ENCODE measurements around the gene TPRN. TPM values are rescaled to one million over a fixed set of nuclear protein-coding genes. Genes with fewer than 3 reads are reported as not detected.

TPRN gene
- total RNA-seq, 1 experiment from 2014 or later: 20.3 TPM

- H3K9me3 Mint-ChIP-seq (ENCODE audit: low read depth, unreplicated experiment): no peaks in the 10 kb centered on the region
- no peak overlapping the region for H3K27ac Mint-ChIP-seq (ENCODE audit: unreplicated experiment)
- H3K4me1 Mint-ChIP-seq (ENCODE audit: low read depth, unreplicated experiment): peaks cover 9% of the 10 kb centered on the region
- peaks cover 11% of the 10 kb centered on the region for H3K27me3 Mint-ChIP-seq (ENCODE audit: unreplicated experiment)
- no peak for DNase-seq
- H3K36me3 Mint-ChIP-seq (ENCODE audit: insufficient read depth, unreplicated experiment): peaks cover 10% of the 10 kb centered on the region
- H3K4me3 Mint-ChIP-seq (ENCODE audit: low read depth, unreplicated experiment): no peak overlapping the region
- no TSS peak for BruUV-seq (replicated peaks)
- TF ChIP-seq CTCF (IDR thresholded peaks at IDR 0.05; ENCODE audit: unreplicated experiment): no peak
- intact Hi-C loops (cut with micrococcal nuclease; ENCODE audit: unreplicated experiment): no loop called here
- CTCF ChIA-PET: interaction anchor here (0.6 kb wide), 1 partner anchor 23 kb away, joined by 4 read pairs; no protein-coding TSS in a partner anchor
Measured at GRCh38 chr9:137173796-137174664, 26.5 kb downstream of the TPRN start.

GRCh38 chr9:137172901-137173795, 27.4 kb downstream of the TPRN start:
- no peak overlapping the region for H3K4me3 Mint-ChIP-seq (ENCODE audit: low read depth, unreplicated experiment)
- peaks cover 10% of the 10 kb centered on the region for H3K36me3 Mint-ChIP-seq (ENCODE audit: insufficient read depth, unreplicated experiment)
- no TSS peak for BruUV-seq (replicated peaks)
- no peaks in the 10 kb centered on the region for H3K9me3 Mint-ChIP-seq (ENCODE audit: low read depth, unreplicated experiment)
- intact Hi-C loops (cut with micrococcal nuclease; ENCODE audit: unreplicated experiment): no loop called here
- no peak for TF ChIP-seq CTCF (IDR thresholded peaks at IDR 0.05; ENCODE audit: unreplicated experiment)
- no peak for DNase-seq
- H3K27ac Mint-ChIP-seq (ENCODE audit: unreplicated experiment): no peak overlapping the region
- peaks cover 9% of the 10 kb centered on the region for H3K4me1 Mint-ChIP-seq (ENCODE audit: low read depth, unreplicated experiment)
- CTCF ChIA-PET: no interaction called here
- peaks cover 11% of the 10 kb centered on the region for H3K27me3 Mint-ChIP-seq (ENCODE audit: unreplicated experiment)

GRCh38 chr9:137171149-137171900, 29.2 kb downstream of the TPRN start:
- CTCF ChIA-PET: no interaction called here
- Mint-ChIP-seq H3K4me3 (ENCODE audit: low read depth, unreplicated experiment) (no peak overlapping the region), H3K4me1 (ENCODE audit: low read depth, unreplicated experiment) (peaks cover 4% of the 10 kb centered on the region), H3K36me3 (ENCODE audit: insufficient read depth, unreplicated experiment) (peaks cover 16% of the 10 kb centered on the region), H3K27me3 (ENCODE audit: unreplicated experiment) (peaks cover 20% of the 10 kb centered on the region), H3K27ac (ENCODE audit: unreplicated experiment) (no peak overlapping the region), H3K9me3 (ENCODE audit: low read depth, unreplicated experiment) (no peaks in the 10 kb centered on the region)
- no peak for TF ChIP-seq CTCF (IDR thresholded peaks at IDR 0.05; ENCODE audit: unreplicated experiment)
- intact Hi-C loops (cut with micrococcal nuclease; ENCODE audit: unreplicated experiment): no loop called here
- DNase-seq: no peak
- no TSS peak for BruUV-seq (replicated peaks)

GRCh38 chr9:137170486-137171148, 29.9 kb downstream of the TPRN start:
- Mint-ChIP-seq H3K4me1 (ENCODE audit: low read depth, unreplicated experiment) (no peaks in the 10 kb centered on the region), H3K9me3 (ENCODE audit: low read depth, unreplicated experiment) (no peaks in the 10 kb centered on the region), H3K27ac (ENCODE audit: unreplicated experiment) (no peak overlapping the region), H3K27me3 (ENCODE audit: unreplicated experiment) (peaks cover 27% of the 10 kb centered on the region), H3K4me3 (ENCODE audit: low read depth, unreplicated experiment) (no peak overlapping the region), H3K36me3 (ENCODE audit: insufficient read depth, unreplicated experiment) (peaks cover 16% of the 10 kb centered on the region)
- intact Hi-C loops (cut with micrococcal nuclease; ENCODE audit: unreplicated experiment): no loop called here
- no peak for DNase-seq
- CTCF ChIA-PET: interaction anchor here (0.7 kb wide), 2 partner anchors 21 to 29 kb away, joined by 3 read pairs; no protein-coding TSS in a partner anchor
- BruUV-seq (replicated peaks): no TSS peak
- no peak for TF ChIP-seq CTCF (IDR thresholded peaks at IDR 0.05; ENCODE audit: unreplicated experiment)
